Trophoblast cell (in vitro differentiated cells and primary cell): Measurements from ENCODE around the gene IFT57.

ENCODE experiments used
- DNase-seq, 2 donors: peaks; one replicate each; pipeline ENCODE4 v3.0.0-alpha.2; 2016
- H2AFZ ChIP-seq: 2 replicates; pipeline ENCODE4 v1.6.1; 2013; ENCODE audit warnings: low read length, moderate library complexity, mild to moderate bottlenecking; ENCODE audit not compliant: insufficient read depth, poor library complexity
- H2AK5ac ChIP-seq: 2 replicates; pipeline ENCODE4 v1.6.1; 2013; ENCODE audit warnings: mild to moderate bottlenecking, low read length
- H2BK120ac ChIP-seq: 2 replicates; pipeline ENCODE4 v1.6.1; 2013; ENCODE audit warnings: low read length, mild to moderate bottlenecking, moderate library complexity; ENCODE audit not compliant: insufficient read depth, poor library complexity
- H2BK12ac ChIP-seq: 2 replicates; pipeline ENCODE4 v1.6.1; 2013; ENCODE audit warnings: mild to moderate bottlenecking, low read length, moderate library complexity
- H2BK5ac ChIP-seq: 2 replicates; pipeline ENCODE4 v1.6.1; 2013; ENCODE audit warnings: low read length, low read depth, moderate library complexity, mild to moderate bottlenecking; ENCODE audit not compliant: poor library complexity
- H3K14ac ChIP-seq: 2 replicates; pipeline ENCODE4 v1.6.1; 2013; ENCODE audit warnings: mild to moderate bottlenecking, low read length
- H3K18ac ChIP-seq: 2 replicates; pipeline ENCODE4 v1.6.1; 2013; ENCODE audit warnings: mild to moderate bottlenecking, low read length
- H3K23ac ChIP-seq: 2 replicates; pipeline ENCODE4 v1.6.1; 2013; ENCODE audit warnings: low read length
- H3K27ac ChIP-seq: 2 replicates; pipeline ENCODE4 v1.5.1; 2013; ENCODE audit warnings: low read depth, mild to moderate bottlenecking, inconsistent platforms, low read length, moderate library complexity
- H3K27me3 ChIP-seq: 2 replicates; pipeline ENCODE4 v1.6.1; 2013; ENCODE audit warnings: inconsistent platforms, mild to moderate bottlenecking, low read length, moderate library complexity; ENCODE audit not compliant: insufficient read depth
- H3K36me3 ChIP-seq, 2 experiments: 1 replicate in 1 of 2; 2 replicates in 1 of 2; pipeline ENCODE4 v1.6.1; 2013; ENCODE audit warnings: low read length in 2 of 2, mild to moderate bottlenecking in 2 of 2, moderate library complexity in 1 of 2; ENCODE audit not compliant: insufficient read depth in 2 of 2, control insufficient read depth in 1 of 2
- H3K4ac ChIP-seq: 2 replicates; pipeline ENCODE4 v1.6.1; 2013; ENCODE audit warnings: low read depth, mild to moderate bottlenecking, low read length, moderate library complexity
- H3K4me1 ChIP-seq, 2 experiments: 1 replicate in 1 of 2; 2 replicates in 1 of 2; pipeline ENCODE4 v1.6.1; 2013; ENCODE audit warnings: low read length in 2 of 2, mild to moderate bottlenecking in 2 of 2, moderate library complexity in 1 of 2; ENCODE audit not compliant: insufficient read depth in 2 of 2, control insufficient read depth in 1 of 2
- H3K4me2 ChIP-seq: 2 replicates; pipeline ENCODE4 v1.6.1; 2013; ENCODE audit warnings: inconsistent platforms, mild to moderate bottlenecking, low read length, moderate library complexity
- H3K4me3 ChIP-seq: 2 replicates; pipeline ENCODE4 v1.5.1; 2013; ENCODE audit warnings: mild to moderate bottlenecking, low read depth, low read length, inconsistent platforms
- H3K79me1 ChIP-seq: one replicate; pipeline ENCODE4 v1.6.1; 2013; ENCODE audit warnings: low read length
- H3K79me2 ChIP-seq: 2 replicates; pipeline ENCODE4 v1.6.1; 2013; ENCODE audit warnings: low read length, mild to moderate bottlenecking; ENCODE audit not compliant: control insufficient read depth, insufficient read depth, poor library complexity
- H3K9ac ChIP-seq: 2 replicates; pipeline ENCODE4 v1.6.1; 2013; ENCODE audit warnings: mild to moderate bottlenecking, low read length
- H3K9me3 ChIP-seq: 2 replicates; pipeline ENCODE4 v1.6.1; 2013; ENCODE audit warnings: low read depth, mild to moderate bottlenecking, control low read depth, inconsistent platforms, low read length; ENCODE audit not compliant: insufficient read depth
- H4K12ac ChIP-seq: 2 replicates; pipeline ENCODE4 v1.6.1; 2013; ENCODE audit warnings: low read depth, mild to moderate bottlenecking, low read length, moderate library complexity
- H4K8ac ChIP-seq: 2 replicates; pipeline ENCODE4 v1.6.1; 2013; ENCODE audit warnings: low read depth, mild to moderate bottlenecking, low read length, moderate library complexity
- H4K91ac ChIP-seq: one replicate; pipeline ENCODE4 v1.6.1; 2013; ENCODE audit warnings: low read depth, mild to moderate bottlenecking, low read length, moderate library complexity
- WGBS: extraction: QIAGEN DNeasy Blood & Tissue Kit; methylation state at CpG from one replicate; pipeline ENCODE4 v1.1.7; 2013; ENCODE audit warnings: missing lambda C conversion rate; ENCODE audit not compliant: insufficient read length, insufficient coverage; ENCODE audit errors: extremely low coverage; 5-methylcytosine and 5-hydroxymethylcytosine counted together

The IFT57 gene

DNA sequence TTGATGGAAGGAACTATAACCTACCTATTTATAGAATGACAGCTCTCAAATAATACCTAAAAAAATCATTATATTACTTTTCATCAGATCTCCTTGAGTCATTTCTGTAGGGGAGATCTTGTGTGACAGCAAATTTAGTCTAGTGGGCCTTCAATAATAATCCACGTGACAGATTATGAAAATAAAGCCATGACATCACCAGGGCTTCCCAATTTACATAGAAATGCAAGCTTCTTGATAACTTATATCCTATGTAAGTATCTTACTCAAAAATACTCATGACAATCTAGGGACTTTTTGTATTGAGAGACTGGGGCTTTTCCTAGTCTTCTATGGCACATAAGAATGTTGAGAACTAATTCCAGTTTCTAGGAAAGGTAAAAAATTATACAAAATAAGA, 21.6 kb downstream of the IFT57 start:
- Histone ChIP-seq H4K12ac (no peak overlapping the region), H3K18ac (no peak overlapping the region), H3K4me3 (no peak overlapping the region), H3K27me3 (no peaks in the 10 kb centered on the region), H3K27ac (no peak overlapping the region), H3K4ac (no peak overlapping the region), H3K79me1 (no peaks in the 10 kb centered on the region), H3K9me3 (no peaks in the 10 kb centered on the region), H3K36me3 (no peaks in the 10 kb centered on the region), H2BK5ac (no peak overlapping the region), H2BK120ac (no peak overlapping the region), H3K79me2 (no peaks in the 10 kb centered on the region), H3K23ac (no peak overlapping the region), H3K9ac (no peak overlapping the region), H2BK12ac (no peak overlapping the region), H3K14ac (no peak overlapping the region), H4K8ac (no peak overlapping the region), H2AFZ (no peak overlapping the region), H3K4me2 (no peak overlapping the region), H4K91ac (no peak overlapping the region), H2AK5ac (no peak overlapping the region), H3K4me1 (no peaks in the 10 kb centered on the region)
- DNase-seq = no peak
- WGBS = no CpG with 5 or more reads among the region's 1 CpG

DNA sequence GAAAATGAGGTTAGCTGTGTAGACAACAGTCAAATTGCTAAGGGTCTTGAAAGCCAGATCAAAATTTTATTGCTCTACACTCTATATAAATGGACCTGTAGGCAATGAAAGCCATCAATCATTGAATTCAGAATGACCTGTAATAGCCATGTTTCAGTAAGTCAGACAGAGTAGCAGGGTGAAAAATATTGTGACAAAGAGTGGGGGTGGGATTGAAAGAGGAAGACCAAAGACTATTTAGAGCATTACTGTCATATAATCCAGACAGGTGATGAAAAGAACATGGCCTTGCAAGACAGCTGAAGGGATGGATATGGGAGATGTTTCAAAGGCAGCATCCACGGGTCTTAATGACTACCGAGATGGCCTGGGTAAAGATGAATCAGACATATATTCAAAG, 22.2 kb downstream of the IFT57 start:
- Histone ChIP-seq H3K36me3 (no peaks in the 10 kb centered on the region), H2AK5ac (no peak overlapping the region), H3K18ac (no peak overlapping the region), H2BK12ac (no peak overlapping the region), H3K9me3 (no peaks in the 10 kb centered on the region), H3K79me2 (no peaks in the 10 kb centered on the region), H3K23ac (no peak overlapping the region), H3K4me2 (no peak overlapping the region), H3K27ac (no peak overlapping the region), H3K79me1 (no peaks in the 10 kb centered on the region), H3K4ac (no peak overlapping the region), H3K9ac (no peak overlapping the region), H4K91ac (no peak overlapping the region), H3K27me3 (no peaks in the 10 kb centered on the region), H3K4me3 (no peak overlapping the region), H3K4me1 (no peaks in the 10 kb centered on the region), H2BK5ac (no peak overlapping the region), H4K12ac (no peak overlapping the region), H3K14ac (no peak overlapping the region), H4K8ac (no peak overlapping the region), H2AFZ (no peak overlapping the region), H2BK120ac (no peak overlapping the region)
- WGBS = no CpG with 5 or more reads among the region's 2 CpGs
- no peak for DNase-seq

DNA sequence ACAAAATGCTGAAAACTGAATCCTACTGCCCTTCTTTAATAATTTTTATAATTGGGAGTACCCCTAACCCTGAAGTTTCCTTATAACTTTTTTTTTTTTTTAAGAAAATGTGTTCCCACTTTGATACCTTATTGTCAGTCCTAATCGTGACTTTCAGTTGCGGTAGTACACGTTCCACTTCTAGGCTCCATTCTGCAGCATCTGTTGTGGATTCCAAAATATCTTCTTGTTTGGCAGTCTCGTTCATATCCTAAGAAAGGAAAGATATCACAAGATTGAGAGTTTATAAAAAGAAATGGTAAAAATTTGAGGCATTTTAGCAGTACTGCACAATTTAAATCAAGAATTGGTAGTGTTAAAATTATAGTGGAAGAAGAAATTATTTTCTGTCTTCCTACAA, 30.8 kb downstream of the IFT57 start:
- H4K12ac ChIP-seq = no peak overlapping the region
- no peak overlapping the region for H3K4me2 ChIP-seq
- H2AK5ac ChIP-seq = no peak overlapping the region
- no peak overlapping the region for H3K18ac ChIP-seq
- no CpG with 5 or more reads among the region's 4 CpGs for whole genome bisulfite sequencing
- H3K14ac ChIP-seq = no peak overlapping the region
- no peak overlapping the region for H4K8ac ChIP-seq
- no peak overlapping the region for H3K23ac ChIP-seq
- H4K91ac ChIP-seq = no peak overlapping the region
- no peak overlapping the region for H3K4me3 ChIP-seq
- H3K9ac ChIP-seq = no peak overlapping the region
- H2BK12ac ChIP-seq = no peak overlapping the region
- no peak overlapping the region for H2BK120ac ChIP-seq
- H3K9me3 ChIP-seq = no peaks in the 10 kb centered on the region
- no peak overlapping the region for H2AFZ ChIP-seq
- H3K79me1 ChIP-seq = no peaks in the 10 kb centered on the region
- H3K36me3 ChIP-seq = peaks cover 0 to 2% of the 10 kb centered on the region in 2 experiments
- no peaks in the 10 kb centered on the region for H3K27me3 ChIP-seq
- H2BK5ac ChIP-seq = no peak overlapping the region
- no peak overlapping the region for H3K27ac ChIP-seq
- H3K79me2 ChIP-seq = no peaks in the 10 kb centered on the region
- no peak overlapping the region for H3K4ac ChIP-seq
- no peaks in the 10 kb centered on the region for H3K4me1 ChIP-seq
- no peak for DNase-seq

DNA sequence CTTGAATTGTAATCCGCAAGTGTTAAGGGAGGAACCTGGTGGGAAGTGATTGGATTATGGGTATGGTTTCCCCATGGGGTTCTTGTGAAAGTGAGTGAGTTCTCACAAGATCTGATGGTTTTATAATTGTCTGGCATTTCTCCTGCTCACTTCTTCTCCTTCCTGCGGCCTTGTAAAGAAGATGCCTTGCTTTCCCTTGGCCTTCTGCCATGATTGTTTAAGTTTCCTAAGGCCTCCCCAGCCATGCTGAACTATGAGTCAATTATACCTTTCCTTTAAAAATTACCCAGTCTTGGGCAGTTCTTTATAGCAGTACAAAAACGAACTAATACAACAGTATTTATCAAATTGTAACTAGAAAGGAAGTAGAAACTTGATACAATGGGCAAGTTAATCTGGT, 31.9 kb downstream of the IFT57 start:
- no peak for DNase-seq
- H3K9me3 ChIP-seq = no peaks in the 10 kb centered on the region
- H2BK5ac ChIP-seq = no peak overlapping the region
- H3K4me1 ChIP-seq = no peaks in the 10 kb centered on the region
- WGBS = no CpG with 5 or more reads among the region's 3 CpGs
- H3K4ac ChIP-seq = no peak overlapping the region
- H3K36me3 ChIP-seq = peaks cover 0 to 2% of the 10 kb centered on the region in 2 experiments
- no peak overlapping the region for H2AFZ ChIP-seq
- no peak overlapping the region for H3K23ac ChIP-seq
- no peak overlapping the region for H2BK12ac ChIP-seq
- no peak overlapping the region for H4K12ac ChIP-seq
- no peaks in the 10 kb centered on the region for H3K79me2 ChIP-seq
- H3K27ac ChIP-seq = no peak overlapping the region
- no peak overlapping the region for H2AK5ac ChIP-seq
- no peak overlapping the region for H3K18ac ChIP-seq
- H4K91ac ChIP-seq = no peak overlapping the region
- no peaks in the 10 kb centered on the region for H3K79me1 ChIP-seq
- no peak overlapping the region for H3K9ac ChIP-seq
- H2BK120ac ChIP-seq = no peak overlapping the region
- H3K4me3 ChIP-seq = no peak overlapping the region
- no peak overlapping the region for H3K14ac ChIP-seq
- H3K27me3 ChIP-seq = no peaks in the 10 kb centered on the region
- H4K8ac ChIP-seq = no peak overlapping the region
- H3K4me2 ChIP-seq = no peak overlapping the region
